Activated CD8-positive, alpha-beta memory T cell treated with anti-CD3 and anti-CD28 coated beads for 1 hour (primary cell): ENCODE results near the gene GAPVD1.
A peak's percentile ranks its signal among the peaks of the same experiment; 100 is the strongest.
"Not testable (repeated sequence)": the region's sequence is repeated elsewhere in the genome, so short reads cannot be mapped to it uniquely, and the experiment has no call there.

Source experiments
- DNase-seq, 2 donors: peaks; one replicate each; pipeline ENCODE4 v3.0.0-alpha.2; 2020; ENCODE audit warnings: low read depth in 1 of 2; ENCODE audit errors: extremely low read depth in 1 of 2

The GAPVD1 gene

GRCh38 chr9:125372441-125373226, 111.0 kb downstream of the GAPVD1 start:
- no peak for DNase-seq

- peak; percentile 13 to 23 for DNase-seq
Observed at GRCh38 chr9:125374443-125375309, 113.0 kb downstream of the GAPVD1 start.

- DNase-seq, result no peak
Observed at GRCh38 chr9:125375820-125376219, 114.2 kb downstream of the GAPVD1 start.

- DNase-seq, result no peak
Observed at GRCh38 chr9:125376261-125377226, 114.9 kb downstream of the GAPVD1 start.

- no peak for DNase-seq
Observed at GRCh38 chr9:125377584-125378250, 116.1 kb downstream of the GAPVD1 start.

- no peak for DNase-seq
Observed at GRCh38 chr9:125378778-125379177, 117.2 kb downstream of the GAPVD1 start.

GRCh38 chr9:125379208-125379607, 117.6 kb downstream of the GAPVD1 start:
- no peak for DNase-seq

- no peak for DNase-seq
Observed at GRCh38 chr9:125380406-125380805, 118.8 kb downstream of the GAPVD1 start.

GRCh38 chr9:125387861-125388524, 126.4 kb downstream of the GAPVD1 start:
- no peak for DNase-seq

- DNase-seq, result no peak
Observed at GRCh38 chr9:125388978-125389377, 127.4 kb downstream of the GAPVD1 start.

- DNase-seq, result no peak
Observed at GRCh38 chr9:125391704-125392103, 130.1 kb downstream of the GAPVD1 start.

- no peak for DNase-seq
Observed at GRCh38 chr9:125393426-125393825, 131.8 kb downstream of the GAPVD1 start.

- DNase-seq, result no peak
Observed at GRCh38 chr9:125396799-125397198, 135.2 kb downstream of the GAPVD1 start.

- no peak for DNase-seq
Observed at GRCh38 chr9:125397736-125398135, 136.1 kb downstream of the GAPVD1 start.

- DNase-seq, result no peak
Observed at GRCh38 chr9:125398243-125398642, 136.6 kb downstream of the GAPVD1 start.

GRCh38 chr9:125399165-125399564, 137.5 kb downstream of the GAPVD1 start:
- DNase-seq, result no peak

- DNase-seq, result no peak
Observed at GRCh38 chr9:125399666-125400065, 138.0 kb downstream of the GAPVD1 start.

GRCh38 chr9:125400232-125400631, 138.6 kb downstream of the GAPVD1 start:
- DNase-seq, result not testable (repeated sequence)
